ENCODE data around the gene GPR171. TPM values are rescaled to one million over a fixed set of nuclear protein-coding genes. Genes with fewer than 3 reads are reported as not detected.

The GPR171 gene
- total RNA-seq, 1 donor from 2014 or later: not detected

DNA sequence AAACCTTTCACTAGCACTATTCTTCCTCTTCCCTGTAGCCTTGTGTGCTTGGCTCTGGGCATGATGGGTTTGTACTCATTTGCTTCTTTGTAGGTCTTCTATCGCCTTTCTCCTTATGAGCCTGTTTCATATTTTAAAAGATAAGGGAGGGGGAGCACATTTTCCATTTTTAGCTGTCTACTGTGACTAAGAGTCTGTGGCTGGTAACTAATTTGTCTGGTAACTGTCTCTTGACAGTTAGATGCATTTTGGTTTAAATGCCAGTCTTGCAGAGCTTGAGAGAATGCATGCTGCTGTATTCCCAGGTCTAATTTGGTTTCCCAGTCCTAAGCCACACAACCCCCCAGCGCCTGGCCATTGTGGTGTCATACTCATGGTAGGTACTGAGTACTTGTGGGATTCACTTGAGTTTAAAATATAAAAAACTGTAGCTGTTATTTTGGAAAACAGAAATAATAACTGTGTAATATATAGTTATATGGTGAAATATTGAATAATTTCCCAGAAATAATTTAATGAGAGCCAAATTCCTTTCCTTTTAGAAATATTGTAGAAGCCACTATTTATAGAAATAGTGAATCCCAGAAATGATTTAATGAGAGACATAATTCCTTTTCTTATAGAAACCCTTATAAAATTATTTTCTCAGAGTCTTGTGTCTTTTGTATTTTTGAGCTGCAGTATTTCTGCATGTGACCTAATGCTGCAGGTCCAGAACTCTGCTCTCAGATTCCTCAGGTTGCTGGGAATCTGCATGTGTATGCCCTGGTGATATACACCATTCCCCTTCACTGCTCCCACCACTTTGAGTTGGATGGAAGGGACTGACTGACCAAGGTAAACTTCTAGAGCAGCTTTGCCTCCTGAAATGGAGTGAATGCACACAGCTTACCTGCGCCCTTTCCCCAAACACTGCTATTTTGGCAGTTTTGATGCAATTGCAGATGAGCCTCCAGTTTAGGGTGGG lies 13.9 kb upstream of the GPR171 start:
- peak overlapping the region; percentile 23 for H3K9ac ChIP-seq (ENCODE audit: low read length)
- H3K36me3 Mint-ChIP-seq (ENCODE audit: low read depth, unreplicated experiment): peaks cover 7% of the 10 kb centered on the region
- H3K4me1 Mint-ChIP-seq (ENCODE audit: low read depth, unreplicated experiment): peaks cover 48% of the 10 kb centered on the region
- FAIRE-seq (no peak), DNase-seq (ENCODE audit: low read depth) (peak; percentile 84)
- H3K27me3 ChIP-seq (ENCODE audit: insufficient read depth, low read length): no peaks in the 10 kb centered on the region
- peak overlapping the region; percentile 49 for H3K27ac ChIP-seq (ENCODE audit: low read depth, low read length)
- peak overlapping the region; percentile 51 for H3K4me2 ChIP-seq (ENCODE audit: low read length)
- H3K4me3 ChIP-seq (ENCODE audit: insufficient read depth, low read depth, low read length): no peak overlapping the region
- no peaks in the 10 kb centered on the region for H3K79me2 ChIP-seq (ENCODE audit: insufficient read depth, low read length)
- H3K36me3 ChIP-seq (ENCODE audit: insufficient read depth, low read length): no peaks in the 10 kb centered on the region
- H3K4me3 Mint-ChIP-seq (ENCODE audit: unreplicated experiment): no peak overlapping the region
- no peak for TF ChIP-seq EZH2 (IDR thresholded peaks at IDR 0.05; ENCODE audit: insufficient read depth, low read length)
- TF ChIP-seq, protein P1, sequence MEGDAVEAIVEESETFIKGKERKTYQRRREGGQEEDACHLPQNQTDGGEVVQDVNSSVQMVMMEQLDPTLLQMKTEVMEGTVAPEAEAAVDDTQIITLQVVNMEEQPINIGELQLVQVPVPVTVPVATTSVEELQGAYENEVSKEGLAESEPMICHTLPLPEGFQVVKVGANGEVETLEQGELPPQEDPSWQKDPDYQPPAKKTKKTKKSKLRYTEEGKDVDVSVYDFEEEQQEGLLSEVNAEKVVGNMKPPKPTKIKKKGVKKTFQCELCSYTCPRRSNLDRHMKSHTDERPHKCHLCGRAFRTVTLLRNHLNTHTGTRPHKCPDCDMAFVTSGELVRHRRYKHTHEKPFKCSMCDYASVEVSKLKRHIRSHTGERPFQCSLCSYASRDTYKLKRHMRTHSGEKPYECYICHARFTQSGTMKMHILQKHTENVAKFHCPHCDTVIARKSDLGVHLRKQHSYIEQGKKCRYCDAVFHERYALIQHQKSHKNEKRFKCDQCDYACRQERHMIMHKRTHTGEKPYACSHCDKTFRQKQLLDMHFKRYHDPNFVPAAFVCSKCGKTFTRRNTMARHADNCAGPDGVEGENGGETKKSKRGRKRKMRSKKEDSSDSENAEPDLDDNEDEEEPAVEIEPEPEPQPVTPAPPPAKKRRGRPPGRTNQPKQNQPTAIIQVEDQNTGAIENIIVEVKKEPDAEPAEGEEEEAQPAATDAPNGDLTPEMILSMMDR (IDR thresholded peaks at IDR 0.05; ENCODE audit: insufficient read depth, low read depth, low read length): no peak
- H3K9me3 ChIP-seq (ENCODE audit: insufficient read depth, low read depth, low read length): no peaks in the 10 kb centered on the region
- peaks cover 7% of the 10 kb centered on the region for H3K9me3 Mint-ChIP-seq (ENCODE audit: unreplicated experiment)
- H3K27ac Mint-ChIP-seq (ENCODE audit: unreplicated experiment): peak overlapping the region; percentile 76
- no peak overlapping the region for H2AFZ ChIP-seq (ENCODE audit: low read depth, low read length)
- peaks cover 23% of the 10 kb centered on the region for H3K4me1 ChIP-seq (ENCODE audit: insufficient read depth, low read length)
- H3K27me3 Mint-ChIP-seq (ENCODE audit: low read depth, unreplicated experiment): no peaks in the 10 kb centered on the region
- no peaks in the 10 kb centered on the region for H4K20me1 ChIP-seq (ENCODE audit: insufficient read depth, low read length)

DNA sequence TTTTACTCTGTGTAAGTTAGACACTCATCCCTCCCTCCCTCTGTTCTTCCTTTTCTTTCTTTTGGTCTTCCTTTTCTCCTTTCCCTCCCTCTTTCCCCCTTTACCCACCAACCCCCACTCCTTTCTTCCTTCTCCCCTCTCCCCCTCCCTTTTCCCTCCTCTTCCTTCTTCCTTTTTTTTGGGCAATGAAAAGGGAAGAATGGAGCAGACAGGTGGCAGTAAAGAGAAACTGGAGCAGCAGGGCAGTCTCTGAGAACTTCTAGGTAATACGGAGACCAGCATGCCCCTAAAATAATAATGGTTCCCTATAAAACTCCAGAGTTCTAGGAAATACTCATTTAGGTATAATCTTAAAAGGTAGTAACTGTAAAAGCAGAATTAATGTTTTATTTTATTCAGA lies 11.4 kb upstream of the GPR171 start:
- H3K27me3 Mint-ChIP-seq (ENCODE audit: low read depth, unreplicated experiment): no peaks in the 10 kb centered on the region
- no peaks in the 10 kb centered on the region for H3K9me3 Mint-ChIP-seq (ENCODE audit: unreplicated experiment)
- no peak overlapping the region for H3K27ac Mint-ChIP-seq (ENCODE audit: unreplicated experiment)
- Histone ChIP-seq H3K79me2 (ENCODE audit: insufficient read depth, low read length) (no peaks in the 10 kb centered on the region), H3K4me2 (ENCODE audit: low read length) (no peak overlapping the region), H3K9me3 (ENCODE audit: insufficient read depth, low read depth, low read length) (no peaks in the 10 kb centered on the region), H2AFZ (ENCODE audit: low read depth, low read length) (no peak overlapping the region), H3K4me3 (ENCODE audit: insufficient read depth, low read depth, low read length) (no peak overlapping the region), H3K4me1 (ENCODE audit: insufficient read depth, low read length) (peaks cover 23% of the 10 kb centered on the region), H3K27ac (ENCODE audit: low read depth, low read length) (no peak overlapping the region), H4K20me1 (ENCODE audit: insufficient read depth, low read length) (no peaks in the 10 kb centered on the region), H3K27me3 (ENCODE audit: insufficient read depth, low read length) (no peaks in the 10 kb centered on the region), H3K36me3 (ENCODE audit: insufficient read depth, low read length) (no peaks in the 10 kb centered on the region), H3K9ac (ENCODE audit: low read length) (no peak overlapping the region)
- H3K4me1 Mint-ChIP-seq (ENCODE audit: low read depth, unreplicated experiment): peaks cover 58% of the 10 kb centered on the region
- no peaks in the 10 kb centered on the region for H3K36me3 Mint-ChIP-seq (ENCODE audit: low read depth, unreplicated experiment)
- DNase-seq (ENCODE audit: low read depth) (no peak), FAIRE-seq (no peak)
- TF ChIP-seq EZH2 (IDR thresholded peaks at IDR 0.05; ENCODE audit: insufficient read depth, low read length): no peak
- TF ChIP-seq, protein P1 (IDR thresholded peaks at IDR 0.05; ENCODE audit: insufficient read depth, low read depth, low read length): no peak
- H3K4me3 Mint-ChIP-seq (ENCODE audit: unreplicated experiment): no peak overlapping the region

DNA sequence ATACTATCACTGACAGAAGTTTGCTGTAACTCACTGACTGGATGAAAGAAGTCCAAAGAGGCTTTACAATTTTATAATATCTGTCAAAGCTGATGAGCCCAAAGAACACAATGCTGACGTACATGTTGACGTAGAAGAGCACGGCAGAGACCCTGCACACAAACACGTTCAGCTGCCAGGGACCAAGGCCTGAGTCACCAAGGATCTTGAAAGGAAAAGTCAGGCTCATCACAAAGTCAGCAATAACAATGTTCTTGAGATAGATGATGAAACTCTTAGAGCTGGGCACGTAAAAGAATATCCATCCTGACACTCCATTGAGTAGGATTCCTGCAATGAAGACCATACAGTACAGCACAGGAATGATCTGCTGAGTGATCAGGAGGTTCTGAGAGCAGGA lies 10.9 kb upstream of the GPR171 start:
- Histone ChIP-seq H2AFZ (ENCODE audit: low read depth, low read length) (no peak overlapping the region), H3K4me2 (ENCODE audit: low read length) (no peak overlapping the region), H3K36me3 (ENCODE audit: insufficient read depth, low read length) (no peaks in the 10 kb centered on the region), H3K27ac (ENCODE audit: low read depth, low read length) (no peak overlapping the region), H3K4me1 (ENCODE audit: insufficient read depth, low read length) (peaks cover 21% of the 10 kb centered on the region), H4K20me1 (ENCODE audit: insufficient read depth, low read length) (no peaks in the 10 kb centered on the region), H3K4me3 (ENCODE audit: insufficient read depth, low read depth, low read length) (no peak overlapping the region), H3K9me3 (ENCODE audit: insufficient read depth, low read depth, low read length) (no peaks in the 10 kb centered on the region), H3K27me3 (ENCODE audit: insufficient read depth, low read length) (no peaks in the 10 kb centered on the region), H3K9ac (ENCODE audit: low read length) (no peak overlapping the region), H3K79me2 (ENCODE audit: insufficient read depth, low read length) (no peaks in the 10 kb centered on the region)
- H3K36me3 Mint-ChIP-seq (ENCODE audit: low read depth, unreplicated experiment): no peaks in the 10 kb centered on the region
- DNase-seq (ENCODE audit: low read depth) (peak; percentile 60), FAIRE-seq (no peak)
- peaks cover 57% of the 10 kb centered on the region for H3K4me1 Mint-ChIP-seq (ENCODE audit: low read depth, unreplicated experiment)
- no peaks in the 10 kb centered on the region for H3K9me3 Mint-ChIP-seq (ENCODE audit: unreplicated experiment)
- no peak for TF ChIP-seq EZH2 (IDR thresholded peaks at IDR 0.05; ENCODE audit: insufficient read depth, low read length)
- TF ChIP-seq, protein P1 (IDR thresholded peaks at IDR 0.05; ENCODE audit: insufficient read depth, low read depth, low read length): no peak
- no peaks in the 10 kb centered on the region for H3K27me3 Mint-ChIP-seq (ENCODE audit: low read depth, unreplicated experiment)
- H3K4me3 Mint-ChIP-seq (ENCODE audit: unreplicated experiment): no peak overlapping the region
- H3K27ac Mint-ChIP-seq (ENCODE audit: unreplicated experiment): peak overlapping the region; percentile 54

Measured in astrocyte (in vitro differentiated cells and primary cell).